Loucy (cell line): ENCODE data around the gene TXNRD1.

Experiments
- H2AFZ ChIP-seq: fragments of 200-600 bp; sonication (generic); 2 replicates; pipeline ENCODE4 v1.6.0; 2016; ENCODE audit warnings: antibody characterized with exemption, mild to moderate bottlenecking, low read length, moderate library complexity
- H3F3A ChIP-seq: fragments of 200-600 bp; 2 replicates; pipeline ENCODE4 v1.6.0; 2016; ENCODE audit warnings: antibody characterized with exemption, low read depth, mild to moderate bottlenecking
- H3K27me3 ChIP-seq: fragments of 200-600 bp; sonication (generic); 2 replicates; pipeline ENCODE4 v1.6.1; 2014; ENCODE audit warnings: low read length, mild to moderate bottlenecking; ENCODE audit not compliant: insufficient read depth, poor library complexity, severe bottlenecking
- H3K36me3 ChIP-seq: fragments of 200-600 bp; sonication (generic); 2 replicates; pipeline ENCODE4 v1.6.1; 2016; ENCODE audit warnings: low read length; ENCODE audit not compliant: insufficient read depth
- H3K4me1 ChIP-seq: fragments of 200-600 bp; sonication (generic); 2 replicates; pipeline ENCODE4 v1.5.1; 2014; ENCODE audit warnings: low read length, mild to moderate bottlenecking; ENCODE audit not compliant: insufficient read depth, poor library complexity, severe bottlenecking
- H3K4me2 ChIP-seq: fragments of 200-600 bp; sonication (generic); 2 replicates; pipeline ENCODE4 v1.6.0; 2014; ENCODE audit warnings: antibody characterized with exemption, low read length, low read depth, mild to moderate bottlenecking; ENCODE audit not compliant: poor library complexity, severe bottlenecking
- H3K4me3 ChIP-seq: fragments of 200-600 bp; sonication (generic); 2 replicates; pipeline ENCODE4 v1.5.1; 2014; ENCODE audit warnings: low read length, mild to moderate bottlenecking, mixed read lengths; ENCODE audit not compliant: poor library complexity, severe bottlenecking
- H3K79me2 ChIP-seq: fragments of 200-600 bp; sonication (generic); 2 replicates; pipeline ENCODE4 v1.6.1; 2014; ENCODE audit warnings: low read length; ENCODE audit not compliant: insufficient read depth
- H3K9ac ChIP-seq: fragments of 200-600 bp; sonication (generic); 2 replicates; pipeline ENCODE4 v1.6.0; 2014; ENCODE audit warnings: mild to moderate bottlenecking, low read depth, low read length, moderate library complexity; ENCODE audit not compliant: poor library complexity, severe bottlenecking
- H3K9me2 ChIP-seq: fragments of 200-600 bp; sonication (generic); replicated peaks from 2 replicates; pipeline ENCODE4 v1.6.1; 2016; ENCODE audit warnings: low read depth, low read length, mixed read lengths
- H3K9me3 ChIP-seq: fragments of 200-600 bp; sonication (generic); 2 replicates; pipeline ENCODE4 v1.6.1; 2014; ENCODE audit warnings: mild to moderate bottlenecking, antibody characterized with exemption, low read length, low read depth; ENCODE audit not compliant: insufficient read depth
- H4K20me1 ChIP-seq: fragments of 200-600 bp; sonication (generic); 2 replicates; pipeline ENCODE4 v1.6.0; 2014; ENCODE audit warnings: antibody characterized with exemption, low read length, mild to moderate bottlenecking; ENCODE audit not compliant: insufficient read depth, poor library complexity, severe bottlenecking
- CTCF ChIP-seq: fragments of 200-600 bp; sonication (generic); conservative IDR thresholded peaks from 2 replicates; pipeline ENCODE4 v1.5.1; 2014; ENCODE audit warnings: mild to moderate bottlenecking, antibody characterized with exemption, low read length
- EZH2phosphoT487 ChIP-seq: fragments of 200-600 bp; IDR thresholded peaks from 2 replicates; pipeline ENCODE4 v1.6.1; 2018; ENCODE audit warnings: antibody characterized with exemption, mild to moderate bottlenecking, moderate library complexity, borderline replicate concordance

Gene TXNRD1

DNA sequence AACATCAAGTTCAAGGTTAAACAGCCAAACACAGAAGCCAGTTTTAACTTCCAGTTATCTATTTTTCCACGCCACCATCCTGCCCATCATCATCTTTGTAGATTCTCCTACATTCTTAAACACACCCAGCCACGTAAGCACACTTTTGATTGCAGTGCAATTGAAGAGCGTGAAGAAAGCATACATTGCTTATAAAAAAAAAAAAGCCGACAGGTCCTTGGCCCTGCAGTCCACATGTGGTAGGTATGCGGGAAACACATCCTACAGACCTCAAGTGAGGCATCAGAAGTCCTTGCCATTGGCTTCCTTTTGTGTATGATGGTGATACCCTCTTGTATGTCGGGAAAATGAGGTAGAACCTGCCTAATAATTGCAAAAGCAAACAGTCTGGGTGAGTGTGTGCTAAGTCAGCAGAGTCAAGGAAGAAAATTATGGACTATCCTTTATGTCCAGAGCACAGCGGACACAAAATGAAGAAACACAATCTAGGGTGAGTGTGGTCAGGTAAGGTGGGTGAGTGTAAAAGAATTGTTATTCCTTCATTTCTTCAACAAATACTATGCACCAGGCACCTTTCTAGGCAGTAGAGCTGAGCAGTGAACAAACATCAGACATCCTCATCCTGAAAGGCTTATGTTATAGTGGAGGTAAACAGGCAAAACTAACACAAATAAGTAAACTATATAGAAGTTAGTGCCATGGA is 139.4 kb downstream of the TXNRD1 start:
- H3K4me2 ChIP-seq = no peak overlapping the region
- H3K9ac ChIP-seq = no peak overlapping the region
- H3K9me2 ChIP-seq = no peaks in the 10 kb centered on the region
- TF ChIP-seq CTCF (no peak), EZH2phosphoT487 (no peak)
- H4K20me1 ChIP-seq = no peaks in the 10 kb centered on the region
- no peaks in the 10 kb centered on the region for H3K9me3 ChIP-seq
- H3K27me3 ChIP-seq = no peaks in the 10 kb centered on the region
- no peaks in the 10 kb centered on the region for H3F3A ChIP-seq
- H3K4me1 ChIP-seq = no peaks in the 10 kb centered on the region
- H3K4me3 ChIP-seq = no peak overlapping the region
- no peaks in the 10 kb centered on the region for H3K79me2 ChIP-seq
- H3K36me3 ChIP-seq = peaks cover 37% of the 10 kb centered on the region; the same call in 1 of the 2 replicates
- no peak overlapping the region for H2AFZ ChIP-seq

GRCh38 chr12:104355630-104356029 is 140.1 kb downstream of the TXNRD1 start:
- Histone ChIP-seq H3K4me2 (no peak overlapping the region), H3K79me2 (no peaks in the 10 kb centered on the region), H2AFZ (no peak overlapping the region), H4K20me1 (no peaks in the 10 kb centered on the region), H3K27me3 (no peaks in the 10 kb centered on the region), H3F3A (no peaks in the 10 kb centered on the region), H3K4me3 (no peak overlapping the region), H3K4me1 (no peaks in the 10 kb centered on the region), H3K9me2 (no peaks in the 10 kb centered on the region), H3K36me3 (peaks cover 31% of the 10 kb centered on the region; the same call in 1 of the 2 replicates), H3K9ac (no peak overlapping the region), H3K9me3 (no peaks in the 10 kb centered on the region)
- no peak for TF ChIP-seq CTCF
- no peak for TF ChIP-seq EZH2phosphoT487

GRCh38 chr12:104356231-104357115 is 140.9 kb downstream of the TXNRD1 start:
- Histone ChIP-seq H3K4me2 (no peak overlapping the region), H3K9me2 (no peaks in the 10 kb centered on the region), H3K79me2 (no peaks in the 10 kb centered on the region), H3F3A (no peaks in the 10 kb centered on the region), H2AFZ (no peak overlapping the region), H3K9me3 (no peaks in the 10 kb centered on the region), H3K9ac (no peak overlapping the region), H3K27me3 (no peaks in the 10 kb centered on the region), H3K36me3 (peaks cover 23% of the 10 kb centered on the region; the same call in 1 of the 2 replicates), H4K20me1 (no peaks in the 10 kb centered on the region), H3K4me1 (no peaks in the 10 kb centered on the region), H3K4me3 (no peak overlapping the region)
- no peak for TF ChIP-seq EZH2phosphoT487
- TF ChIP-seq CTCF = no peak
